Bone marrow (tissue), 2 donors: ENCODE measurements around the gene KCNN3.

Source experiments
- DNase-seq, 2 donors: peaks; one replicate each; lab custom pipeline; 2025; lab: John Stamatoyannopoulos, UW

Gene KCNN3

GRCh38 chr1:154860156-154860870 is 9.8 kb downstream of the KCNN3 start:
- DNase-seq: no peak

DNA sequence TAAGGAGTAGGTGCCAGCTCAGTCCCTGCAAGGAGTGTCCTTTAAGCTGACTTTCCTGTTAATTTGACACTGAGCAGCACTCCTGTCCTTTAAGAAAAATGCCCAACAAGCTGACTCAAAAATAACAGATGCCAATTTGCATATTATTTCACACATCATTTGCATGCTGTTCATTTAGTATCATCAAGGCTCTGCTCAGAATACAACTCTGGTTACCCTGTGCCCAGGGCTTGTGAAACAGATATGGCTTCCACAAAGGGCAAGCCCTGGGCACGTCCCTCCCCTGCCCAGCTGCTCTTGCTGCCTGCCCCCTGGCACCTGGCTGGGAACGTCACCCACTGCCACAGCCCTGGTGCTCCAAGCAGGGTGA is 10.3 kb downstream of the KCNN3 start:
- DNase-seq: no peak

DNA sequence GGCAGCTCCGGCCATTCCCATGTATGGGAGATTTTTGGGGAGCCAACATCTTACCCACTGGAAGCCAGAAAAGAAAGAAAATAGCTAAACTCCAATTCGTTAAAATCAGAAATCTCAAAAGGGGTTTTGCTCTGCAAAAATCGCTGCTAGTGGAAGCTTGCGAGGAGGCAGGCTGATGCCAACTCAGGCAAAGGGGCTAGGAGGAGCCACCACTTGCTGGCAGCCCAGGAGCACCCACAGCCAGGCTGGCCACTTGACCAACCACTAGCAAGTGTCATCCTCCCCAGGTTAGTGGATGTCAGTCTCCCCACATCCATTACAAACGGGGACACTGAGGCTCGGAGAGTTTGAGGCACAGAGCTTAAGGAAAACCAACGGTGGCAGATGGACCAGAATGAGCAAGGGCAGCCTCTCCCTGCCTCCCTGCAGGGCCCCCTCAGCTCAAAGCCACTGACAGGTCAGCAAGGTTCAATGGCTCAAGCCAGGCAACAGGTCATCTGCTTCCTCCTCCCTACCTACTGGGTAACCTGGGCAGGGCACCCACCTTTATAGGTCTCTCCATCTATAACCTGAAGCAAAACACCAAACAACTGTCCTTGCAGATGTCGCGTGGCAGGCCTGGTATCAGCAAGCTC is 10.8 kb downstream of the KCNN3 start:
- DNase-seq: no peak

DNA sequence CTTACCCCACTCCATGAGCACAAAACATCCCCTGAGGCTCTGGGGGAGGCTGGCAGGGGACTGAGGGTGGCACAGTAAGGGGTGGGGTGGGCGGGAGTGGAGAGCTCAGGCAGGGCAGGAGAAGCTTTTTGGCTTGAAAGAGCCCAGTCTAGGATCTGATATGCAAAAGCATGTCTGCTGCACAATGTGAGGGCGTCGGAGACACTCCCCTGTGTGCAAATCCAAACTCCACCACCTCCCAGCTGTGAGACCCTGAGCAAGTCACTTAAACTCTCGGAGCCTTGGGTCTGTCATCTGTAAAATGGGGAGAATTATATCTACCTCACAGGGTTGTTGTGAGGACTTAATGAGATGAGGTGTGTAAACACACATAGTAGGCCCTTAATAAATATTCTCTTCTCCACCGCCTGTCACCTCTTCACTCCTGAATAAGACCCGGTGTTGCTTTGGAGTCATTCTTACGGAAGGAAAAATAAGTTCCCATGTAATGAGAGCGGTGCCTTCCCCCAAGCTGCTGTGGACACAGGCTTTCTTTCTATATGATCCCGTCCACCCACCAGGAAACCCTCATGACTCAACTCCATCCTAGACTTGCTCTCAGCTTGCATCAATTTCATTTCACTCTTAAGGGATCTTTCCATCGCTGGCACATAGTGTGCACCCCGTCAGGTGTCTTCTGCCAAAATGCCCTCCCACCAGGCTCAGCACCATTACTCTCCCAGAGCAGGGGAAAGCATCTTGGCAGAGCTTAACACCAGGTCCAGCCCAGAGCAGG is 12.5 kb downstream of the KCNN3 start:
- no peak for DNase-seq

GRCh38 chr1:154857022-154857421 is 13.1 kb downstream of the KCNN3 start:
- no peak for DNase-seq

- no peak for DNase-seq
Observed at GRCh38 chr1:154856544-154856943, 13.5 kb downstream of the KCNN3 start.

GRCh38 chr1:154856049-154856448 is 14.0 kb downstream of the KCNN3 start:
- no peak for DNase-seq

DNA sequence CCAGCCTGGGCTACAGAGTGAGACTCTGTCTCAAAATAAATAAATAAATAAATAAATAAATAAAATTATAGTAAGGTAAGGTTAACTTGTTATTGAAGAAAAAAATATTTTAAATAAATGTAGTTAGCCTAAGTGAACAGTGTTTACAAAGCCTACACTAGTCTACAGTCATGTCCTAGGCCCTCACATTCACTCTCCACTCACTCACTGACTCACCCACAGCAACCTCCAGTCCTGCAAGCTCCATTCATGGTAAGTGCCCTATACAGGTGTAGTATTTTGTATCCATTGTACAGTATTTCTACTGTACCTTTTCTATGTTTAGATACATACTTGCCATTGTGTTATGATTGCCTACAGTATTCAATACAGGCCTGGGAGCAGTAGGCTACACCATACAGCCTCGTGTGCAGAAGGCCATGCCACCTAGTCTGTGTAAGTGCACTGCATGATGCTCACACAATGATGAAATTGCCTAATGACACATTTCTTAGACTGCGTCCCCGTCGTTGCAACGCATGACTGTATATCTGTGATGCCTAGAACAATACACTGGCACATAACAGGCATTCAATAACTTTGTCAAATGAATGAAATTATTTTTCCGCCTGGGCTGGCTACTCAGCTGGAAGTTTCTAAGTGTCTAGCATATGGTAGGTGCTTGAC is 14.8 kb downstream of the KCNN3 start:
- DNase-seq: no peak

DNA sequence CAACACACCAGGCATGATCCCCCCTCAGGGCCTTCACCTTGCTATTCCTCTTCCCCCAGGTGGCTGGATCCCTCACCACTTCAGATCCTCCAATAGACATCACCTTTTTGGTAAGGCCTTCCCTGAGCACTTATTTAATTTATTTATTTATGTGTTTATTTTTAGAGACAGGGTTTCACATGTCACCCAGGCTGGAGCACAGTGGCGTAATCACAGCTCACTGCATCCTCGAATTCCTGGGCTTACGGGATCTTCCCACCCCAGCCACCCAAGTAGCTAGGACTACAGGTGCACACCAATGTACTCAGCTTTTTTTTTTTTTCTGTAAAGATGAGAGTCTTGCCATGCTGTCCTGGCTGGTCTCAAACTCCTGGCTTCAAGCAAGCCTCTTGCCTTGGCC is 17.2 kb downstream of the KCNN3 start:
- no peak for DNase-seq

DNA sequence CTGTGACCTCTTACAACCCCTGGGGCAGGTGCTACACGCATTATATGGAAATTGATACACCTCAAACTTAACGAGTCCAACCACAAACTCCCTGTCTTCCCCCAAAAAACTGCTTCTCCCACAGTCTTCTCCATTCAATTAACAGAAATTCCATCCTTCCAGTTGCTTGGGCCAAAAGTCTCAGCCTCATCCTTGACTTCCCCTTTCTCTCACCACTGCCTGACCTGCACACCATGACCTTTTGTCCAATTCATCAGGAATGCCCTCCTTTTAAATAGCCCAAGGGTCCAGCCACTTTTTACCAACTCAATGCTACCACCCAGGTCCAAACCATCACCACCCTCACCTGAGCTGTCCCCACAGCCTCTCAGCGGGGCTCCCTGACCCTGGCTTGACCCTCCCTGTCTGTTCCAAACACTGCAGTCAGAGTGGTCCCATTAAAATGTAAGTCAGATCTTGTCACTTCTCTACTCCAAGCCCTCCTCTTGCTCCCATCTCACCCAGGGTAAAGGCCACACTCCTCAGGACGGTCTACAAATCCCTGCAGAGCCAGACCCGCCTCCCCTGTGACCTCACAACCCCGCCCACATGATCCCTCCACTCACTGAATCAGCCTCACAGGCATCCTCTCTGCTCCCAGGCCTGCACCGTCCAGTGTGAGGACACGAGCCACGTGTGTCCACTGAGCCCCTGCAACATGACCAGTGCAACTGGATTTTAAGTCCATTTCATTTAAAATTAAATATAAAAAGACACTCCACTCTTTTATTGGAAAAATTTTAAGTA is 18.5 kb downstream of the KCNN3 start:
- no peak for DNase-seq

GRCh38 chr1:154849645-154850131 is 20.4 kb downstream of the KCNN3 start:
- no peak for DNase-seq

- no peak for DNase-seq
Observed at GRCh38 chr1:154848983-154849382, 21.1 kb downstream of the KCNN3 start.

GRCh38 chr1:154847891-154848290 is 22.2 kb downstream of the KCNN3 start:
- DNase-seq: no peak

DNA sequence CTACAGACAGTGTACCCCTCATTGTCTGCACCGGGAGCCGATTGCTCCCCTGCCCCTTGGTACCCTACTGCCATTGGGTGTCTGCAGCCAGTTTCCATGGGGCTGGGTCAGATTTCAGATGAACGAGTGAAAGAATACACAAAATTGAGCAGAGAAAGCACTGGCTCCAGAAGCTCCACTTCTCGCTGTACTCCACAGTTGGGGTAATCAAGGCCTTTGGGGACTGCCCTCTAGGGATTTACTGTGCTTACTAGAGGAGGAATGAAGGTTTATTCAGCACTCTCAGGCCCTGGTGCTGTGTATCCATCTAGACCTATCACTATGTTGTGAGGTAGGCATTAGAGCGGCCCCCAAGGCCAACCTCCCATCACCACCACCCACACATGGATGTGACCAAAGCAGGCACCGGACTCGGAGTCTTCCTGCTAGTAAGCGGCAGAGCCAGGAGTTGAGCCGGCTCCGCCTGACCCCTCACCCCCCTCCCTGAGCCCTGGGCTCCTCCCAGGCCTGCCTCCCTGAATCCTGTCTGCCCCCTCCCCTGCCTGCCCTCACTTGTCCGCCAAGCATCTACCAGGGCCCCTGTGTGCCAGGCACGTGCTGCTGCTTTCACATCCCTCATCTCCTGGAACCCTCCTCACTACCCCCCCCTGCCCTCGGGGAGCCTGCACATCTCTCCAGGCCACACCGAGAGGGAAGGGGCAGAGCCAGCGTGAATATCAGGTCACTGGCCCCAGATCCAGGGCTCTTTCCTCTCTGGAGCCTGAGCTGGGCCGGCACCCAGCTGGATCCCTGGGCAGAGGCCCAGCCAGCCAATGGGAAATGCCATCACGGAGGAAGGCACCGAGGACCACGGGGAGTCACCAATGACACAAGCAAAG is 23.3 kb downstream of the KCNN3 start:
- no peak for DNase-seq

- DNase-seq: no peak
Observed at GRCh38 chr1:154845879-154846278, 24.2 kb downstream of the KCNN3 start.

DNA sequence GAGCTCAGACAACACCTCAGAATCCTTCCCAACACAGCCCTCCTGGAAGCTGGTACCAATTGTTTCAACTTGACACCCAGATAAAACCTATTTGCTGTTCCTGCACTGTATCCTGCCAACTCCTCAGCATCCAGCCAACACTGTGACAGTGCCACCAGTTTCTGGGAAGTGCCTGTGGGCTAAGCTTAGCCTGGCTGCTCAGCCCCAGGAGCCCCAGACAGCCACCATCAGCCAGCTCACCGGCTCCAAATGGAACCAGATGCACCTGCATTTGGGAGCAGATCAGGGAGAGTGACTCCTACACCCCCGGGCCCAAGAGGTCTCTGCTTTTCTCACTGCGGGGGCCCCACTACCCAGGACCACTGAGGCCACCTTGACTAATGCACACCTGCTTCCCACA is 24.9 kb downstream of the KCNN3 start:
- no peak for DNase-seq

GRCh38 chr1:154844297-154844681 is 25.8 kb downstream of the KCNN3 start:
- no peak for DNase-seq

DNA sequence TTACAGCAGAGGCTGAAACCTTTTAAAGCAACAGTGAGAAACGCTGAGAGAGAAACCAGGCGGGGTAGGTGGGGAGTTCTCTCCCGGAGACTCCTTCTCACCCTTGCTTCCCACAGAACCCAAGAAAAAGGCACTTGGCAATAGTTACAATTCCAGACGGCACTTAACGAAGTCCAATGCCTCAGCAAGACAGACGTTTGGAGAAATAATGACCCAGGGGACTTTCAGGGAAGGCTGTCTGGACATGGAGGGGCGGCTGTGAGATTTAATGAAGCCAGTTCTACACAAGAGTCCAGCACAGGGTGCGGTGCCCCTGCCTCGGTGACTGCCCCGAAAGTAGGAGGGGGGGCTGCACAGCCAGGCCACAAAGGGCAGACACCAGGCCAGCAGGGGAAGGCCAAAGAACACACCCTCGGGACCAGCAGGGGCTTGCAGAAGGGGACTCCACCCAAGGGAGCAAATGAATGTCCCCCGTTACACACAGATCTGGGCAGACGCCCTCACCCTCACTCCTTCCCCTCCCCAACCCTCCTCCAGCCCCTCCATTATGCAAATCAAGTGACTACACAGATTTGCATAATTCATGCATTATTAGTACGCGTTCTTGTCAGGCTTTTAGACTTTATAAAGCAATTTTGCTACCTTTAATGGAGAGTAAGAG is 26.3 kb downstream of the KCNN3 start:
- DNase-seq: no peak

DNA sequence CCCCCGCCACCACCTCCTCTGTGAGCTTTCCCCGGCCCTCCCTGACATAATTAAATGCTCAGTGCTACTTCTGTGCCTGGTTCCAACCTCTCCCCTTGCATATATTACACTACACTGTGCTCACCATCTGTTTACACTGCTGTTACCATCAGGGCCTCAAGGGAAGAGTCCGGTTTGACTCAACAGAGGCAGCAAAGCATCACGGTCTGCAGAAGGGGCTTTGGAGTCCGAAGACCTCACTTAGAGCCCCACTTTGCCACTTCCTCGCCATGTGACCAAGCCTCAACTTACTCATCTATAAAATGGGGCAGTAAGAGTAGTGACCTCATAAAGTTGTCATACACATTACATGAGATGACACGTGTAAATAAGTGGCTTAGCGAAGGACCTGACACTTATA is 27.4 kb downstream of the KCNN3 start:
- no peak for DNase-seq

- DNase-seq: no peak
Observed at GRCh38 chr1:154841384-154841783, 28.7 kb downstream of the KCNN3 start.
